IPS DF 4.7 (cell line): Measurements from ENCODE around the gene DIAPH1.

Experiments used
- DNase-seq: peaks from one replicate; pipeline ENCODE4 v3.0.0-alpha.2; 2013; ENCODE audit warnings: low spot score; ENCODE audit errors: extremely low read depth

Gene DIAPH1

DNA sequence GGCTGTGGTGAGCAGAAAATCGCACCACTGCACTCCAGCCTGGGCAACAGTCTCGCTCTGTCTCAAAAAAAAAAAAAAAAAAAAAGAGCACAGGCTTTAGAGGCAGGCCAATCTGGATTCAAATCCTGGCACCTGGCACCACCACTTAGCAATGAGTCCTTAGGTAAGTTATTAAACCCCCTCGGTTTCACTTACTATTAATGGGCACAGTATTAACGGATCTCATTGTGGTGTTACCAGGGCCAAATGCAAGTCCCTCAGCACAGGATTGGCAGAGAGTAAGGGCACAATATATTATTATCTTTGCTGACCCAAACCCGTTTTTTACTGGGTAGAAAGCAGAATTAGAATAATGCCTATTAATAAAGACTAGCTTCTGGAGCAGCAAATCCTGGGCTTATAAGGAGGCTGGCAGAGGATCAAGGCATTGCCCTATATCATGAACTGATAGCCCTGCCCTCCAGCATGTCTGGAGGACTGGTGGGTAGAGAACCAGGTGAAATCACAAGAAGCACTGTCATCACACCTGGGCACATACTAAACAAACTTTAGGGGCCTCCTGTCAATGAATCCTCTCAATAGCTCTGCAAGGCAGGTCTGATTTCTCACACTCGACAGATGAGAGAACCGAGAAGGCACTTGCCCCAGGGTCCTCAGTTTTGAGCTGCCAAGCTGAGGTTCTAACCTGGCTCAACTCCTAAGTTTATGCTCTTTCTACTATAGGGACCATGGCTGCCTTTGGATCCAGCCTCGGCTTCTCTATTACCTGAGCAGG lies 112.2 kb downstream of the DIAPH1 start:
- DNase-seq, result no peak

DNA sequence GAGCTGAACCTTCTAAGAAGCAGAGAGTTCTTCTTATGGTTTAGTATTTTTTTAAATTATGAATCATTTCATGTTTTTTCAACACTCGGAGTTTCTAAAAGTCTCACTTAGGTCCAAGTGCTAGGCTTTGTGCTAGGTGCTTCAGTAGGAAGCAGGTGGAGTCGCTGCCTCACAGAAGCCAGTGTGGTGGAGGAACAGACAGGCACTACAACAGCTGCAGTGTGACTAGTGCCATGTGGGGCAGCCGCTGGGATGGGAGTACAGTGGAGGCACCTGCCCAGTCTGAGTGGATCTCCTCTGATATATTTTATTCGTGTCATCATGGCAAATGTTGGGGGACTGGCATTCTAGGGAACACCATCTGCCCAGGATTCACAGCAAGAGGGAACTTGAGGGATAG lies 114.6 kb downstream of the DIAPH1 start:
- DNase-seq, result no peak

DNA sequence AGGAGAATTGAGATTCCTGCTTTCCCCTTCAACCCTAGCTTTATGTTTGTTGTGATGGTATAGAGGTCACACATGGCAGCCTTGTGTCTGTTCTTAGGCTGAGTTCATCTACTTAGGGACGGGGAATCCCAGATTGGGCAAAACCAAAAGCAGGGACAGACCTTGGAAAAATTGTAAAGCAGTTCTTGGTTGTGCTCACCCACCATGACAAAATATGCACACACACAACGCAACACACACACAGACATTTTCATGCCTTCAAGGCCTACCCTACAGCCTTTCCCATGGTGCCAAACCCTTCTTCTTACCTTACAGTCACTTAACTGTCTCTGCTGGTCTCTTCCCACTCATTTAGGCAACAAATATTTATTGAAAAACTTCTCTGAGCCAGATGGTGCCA lies 115.1 kb downstream of the DIAPH1 start:
- no peak for DNase-seq

DNA sequence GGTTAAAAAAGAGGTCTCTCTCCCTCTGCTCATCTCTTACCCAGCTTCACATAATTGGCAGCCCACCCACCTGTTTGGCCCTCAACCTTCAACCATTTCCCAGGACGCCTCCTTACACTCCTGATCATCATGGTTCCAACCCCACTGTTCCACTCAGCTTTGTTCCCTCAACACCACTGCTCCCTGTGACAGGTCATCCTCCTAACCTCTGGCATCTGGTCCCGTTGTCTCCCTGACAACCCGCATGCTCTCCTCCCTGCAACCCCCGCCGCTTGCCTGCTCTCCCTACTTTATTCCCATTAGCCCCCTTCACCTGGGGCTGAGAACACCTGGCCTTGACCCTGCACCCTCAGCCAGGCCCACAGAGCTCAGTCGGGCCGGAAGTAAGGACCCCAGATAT lies 117.0 kb downstream of the DIAPH1 start:
- no peak for DNase-seq

DNA sequence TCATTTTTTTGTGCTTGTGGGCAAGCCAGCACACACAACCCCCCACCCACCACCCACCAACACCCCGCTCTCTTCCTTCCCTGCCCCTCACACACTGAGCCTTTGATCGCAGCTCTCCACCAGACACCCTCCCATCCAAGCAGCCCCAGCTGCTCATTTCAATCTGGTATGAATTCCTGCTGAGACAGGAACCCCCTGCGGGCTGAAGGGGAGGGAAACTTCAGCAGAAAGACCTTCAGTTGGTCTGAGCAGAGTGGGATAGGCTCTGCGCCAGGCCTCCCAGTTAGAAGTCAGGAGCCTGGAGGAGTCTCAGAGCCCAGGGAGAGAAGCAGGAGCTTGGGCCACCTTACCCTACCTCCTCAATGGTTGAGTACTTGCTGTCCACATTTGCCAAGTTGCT lies 122.8 kb downstream of the DIAPH1 start:
- DNase-seq, result no peak

DNA sequence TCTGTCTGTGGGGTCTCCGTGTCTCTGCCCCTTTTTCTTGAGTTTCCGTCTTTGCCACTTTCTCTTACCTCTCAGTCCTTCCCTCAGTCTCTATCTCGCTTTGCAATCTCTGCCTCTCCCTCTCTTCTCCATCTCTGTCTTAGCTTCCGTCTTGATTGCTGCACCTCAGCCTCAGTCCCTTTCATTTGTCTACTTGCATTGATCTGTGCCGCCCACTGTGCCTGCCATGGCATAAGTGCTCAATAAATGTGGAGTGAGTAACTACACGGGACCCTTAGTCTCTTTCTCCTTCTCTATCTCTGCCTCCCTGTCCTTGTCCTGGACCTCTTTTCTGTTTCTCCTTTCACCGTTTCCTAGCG lies 123.4 kb downstream of the DIAPH1 start:
- no peak for DNase-seq

DNA sequence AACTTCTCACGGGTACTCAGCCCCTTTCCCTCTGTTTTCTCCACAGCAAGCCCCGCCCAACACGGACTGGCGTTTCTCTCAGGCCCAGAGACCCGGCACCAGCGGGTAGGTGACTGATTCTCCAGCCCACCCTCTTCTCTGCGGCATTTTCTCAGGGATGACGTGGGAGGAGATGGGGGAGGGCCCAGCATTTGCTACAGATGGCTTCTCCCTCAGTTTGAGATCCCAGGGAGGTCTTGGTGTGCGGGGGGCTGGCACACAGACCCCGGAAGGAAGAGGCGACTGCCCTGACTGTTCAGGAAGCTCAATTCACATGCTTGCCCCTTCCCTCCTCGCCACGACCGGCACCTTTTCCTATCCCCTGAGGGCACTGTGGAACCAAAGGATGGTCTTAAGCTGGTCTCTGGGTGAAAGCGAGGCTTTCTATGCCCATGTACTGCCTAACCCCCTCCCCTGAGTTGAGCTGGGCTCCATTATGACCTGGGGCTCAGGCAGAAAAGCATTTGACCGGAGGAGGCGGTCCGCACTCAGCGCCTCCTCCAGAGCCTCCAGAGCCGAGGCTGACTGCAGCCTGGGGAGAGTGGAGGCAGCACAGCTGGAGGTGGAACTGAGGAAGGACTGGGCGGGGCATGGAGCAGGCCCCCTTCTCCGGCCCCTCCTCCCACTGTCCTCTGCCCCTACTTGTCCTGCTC lies 123.9 kb downstream of the DIAPH1 start:
- DNase-seq, result no peak

DNA sequence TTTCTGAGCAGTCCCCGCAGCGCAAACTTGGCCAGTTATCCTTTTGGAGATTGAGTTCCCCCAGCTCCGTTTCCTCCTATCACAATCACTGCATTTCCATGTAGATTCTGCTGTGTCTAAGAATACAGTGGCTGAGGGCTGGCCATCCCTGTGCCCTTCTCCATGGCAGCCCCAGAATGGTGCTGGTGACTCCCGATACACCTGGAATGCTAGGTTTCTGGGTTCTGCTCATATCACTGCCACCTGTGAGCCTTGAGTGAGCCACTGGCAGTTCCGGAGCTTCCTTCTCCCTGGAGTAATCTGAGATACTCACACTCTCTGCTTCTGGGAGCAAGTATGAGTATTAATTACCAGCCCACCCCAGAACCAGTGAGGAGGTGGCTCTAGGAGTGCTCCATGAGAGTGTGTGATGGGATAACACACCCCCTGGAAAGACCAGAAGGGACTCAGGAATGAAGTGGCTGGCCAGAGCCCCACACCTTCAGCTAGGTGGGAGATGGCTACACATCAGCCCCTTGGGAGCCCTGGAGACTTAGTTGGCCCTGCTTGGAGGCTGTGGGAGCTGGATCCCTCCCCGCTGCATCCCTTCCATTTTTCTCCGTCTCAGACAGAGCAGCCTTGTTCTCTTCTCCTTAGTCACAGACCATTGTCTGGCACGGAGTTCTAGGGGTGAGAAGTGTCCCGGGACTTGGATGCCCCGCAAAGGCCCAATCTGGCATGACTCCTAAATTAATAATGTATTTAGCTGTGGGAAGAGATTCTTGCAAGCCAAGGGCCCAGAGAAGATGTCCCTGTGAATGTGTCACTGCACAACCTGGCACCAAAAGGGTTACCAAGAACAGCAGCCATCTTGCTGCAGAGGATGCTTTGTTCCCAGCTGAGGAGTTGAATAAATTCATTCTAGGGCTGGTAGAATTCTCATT lies 125.0 kb downstream of the DIAPH1 start:
- no peak for DNase-seq

DNA sequence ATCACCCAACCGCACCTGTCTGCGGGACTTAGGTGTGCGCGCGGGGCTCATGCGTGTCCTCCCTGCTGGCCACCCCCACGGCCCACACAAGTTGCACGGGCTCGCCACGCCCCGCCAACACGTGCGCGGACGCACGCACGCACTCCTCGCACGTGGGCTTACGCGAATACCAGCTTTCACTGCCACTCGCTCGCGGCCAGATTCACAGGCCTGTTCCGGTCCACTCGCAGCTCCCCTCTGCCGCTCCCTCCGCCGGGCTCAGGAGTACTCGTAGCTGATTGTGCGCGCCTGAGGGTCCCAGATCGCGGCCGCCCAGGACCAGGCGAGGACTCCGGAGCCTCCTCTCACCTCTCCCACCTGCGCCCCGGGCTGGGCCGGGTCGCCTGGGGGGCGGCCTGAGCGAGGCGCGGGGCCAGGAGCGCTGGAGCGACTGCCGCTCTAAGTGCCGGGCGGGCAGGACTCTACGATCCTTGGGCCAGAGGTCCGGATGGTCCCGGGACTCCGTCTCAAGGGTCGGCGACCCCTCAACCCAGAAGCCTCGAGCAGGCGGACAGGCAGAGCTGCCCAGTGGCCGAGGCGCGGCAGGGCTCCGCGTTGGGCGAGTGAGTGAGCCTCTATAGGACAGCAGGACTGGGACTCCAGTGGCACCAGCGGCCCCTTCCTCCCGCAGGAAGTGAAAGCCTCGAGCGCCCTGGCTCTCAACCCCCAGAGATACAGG lies 126.5 kb downstream of the DIAPH1 start:
- no peak for DNase-seq

DNA sequence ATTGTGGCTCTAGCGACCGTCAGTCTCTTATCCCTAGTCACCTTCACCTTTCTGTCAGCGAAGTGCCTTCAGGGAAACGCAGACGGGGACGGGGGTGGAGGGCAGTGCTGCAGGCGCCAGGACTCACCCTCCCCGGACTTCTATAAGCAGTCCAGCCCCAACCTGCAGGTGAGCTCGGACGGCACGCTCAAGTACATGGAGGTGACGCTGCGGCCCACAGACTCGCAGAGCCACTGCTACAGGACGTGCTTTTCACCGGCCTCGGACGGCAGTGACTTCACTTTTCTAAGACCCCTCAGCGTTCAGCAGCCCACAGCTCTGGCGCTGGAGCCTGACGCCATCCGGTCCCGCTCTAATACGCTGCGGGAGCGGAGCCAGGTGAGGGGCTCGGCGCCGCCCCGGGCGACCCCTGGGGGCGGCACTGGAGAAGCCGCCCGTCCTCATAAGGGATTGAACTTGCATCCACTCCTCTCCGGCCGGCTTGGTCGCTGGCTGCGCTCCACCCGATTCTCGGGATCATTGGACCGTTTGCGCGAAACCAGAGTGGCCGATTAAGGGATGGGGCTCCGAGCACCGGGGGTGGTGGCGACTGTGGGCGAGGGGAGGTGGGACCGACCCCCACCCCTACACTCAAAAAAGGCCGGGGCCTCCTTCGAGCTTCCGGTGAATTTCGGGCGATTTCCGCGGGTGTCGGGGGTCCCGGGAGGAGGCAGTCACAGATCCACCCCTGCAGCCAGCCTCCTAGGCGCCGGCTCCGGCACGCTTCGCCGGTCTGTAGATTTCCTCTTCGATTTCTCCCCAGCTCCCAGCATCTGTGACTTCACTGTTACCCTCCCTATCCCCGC lies 127.3 kb downstream of the DIAPH1 start:
- DNase-seq, result no peak

DNA sequence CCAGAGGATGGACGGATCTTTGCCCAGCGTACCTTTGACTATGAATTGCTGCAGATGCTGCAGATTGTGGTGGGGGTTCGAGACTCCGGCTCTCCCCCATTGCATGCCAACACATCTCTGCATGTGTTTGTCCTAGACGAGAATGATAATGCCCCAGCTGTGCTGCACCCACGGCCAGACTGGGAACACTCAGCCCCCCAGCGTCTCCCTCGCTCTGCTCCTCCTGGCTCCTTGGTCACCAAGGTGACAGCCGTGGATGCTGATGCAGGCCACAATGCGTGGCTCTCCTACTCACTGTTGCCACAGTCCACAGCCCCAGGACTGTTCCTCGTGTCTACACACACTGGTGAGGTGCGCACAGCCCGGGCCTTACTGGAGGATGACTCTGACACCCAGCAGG lies 128.0 kb downstream of the DIAPH1 start:
- DNase-seq, result no peak

DNA sequence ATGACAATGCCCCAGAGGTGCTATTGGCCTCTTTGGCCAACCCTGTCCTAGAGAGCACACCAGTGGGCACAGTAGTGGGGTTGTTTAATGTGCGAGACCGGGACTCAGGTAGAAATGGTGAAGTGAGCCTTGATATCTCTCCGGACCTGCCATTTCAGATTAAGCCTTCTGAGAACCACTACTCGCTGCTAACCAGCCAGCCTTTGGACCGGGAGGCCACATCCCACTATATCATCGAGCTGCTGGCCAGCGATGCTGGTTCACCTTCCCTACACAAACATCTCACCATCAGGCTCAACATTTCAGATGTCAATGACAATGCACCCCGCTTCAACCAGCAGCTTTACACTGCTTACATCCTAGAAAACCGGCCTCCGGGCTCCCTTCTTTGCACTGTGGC lies 128.5 kb downstream of the DIAPH1 start:
- no peak for DNase-seq

DNA sequence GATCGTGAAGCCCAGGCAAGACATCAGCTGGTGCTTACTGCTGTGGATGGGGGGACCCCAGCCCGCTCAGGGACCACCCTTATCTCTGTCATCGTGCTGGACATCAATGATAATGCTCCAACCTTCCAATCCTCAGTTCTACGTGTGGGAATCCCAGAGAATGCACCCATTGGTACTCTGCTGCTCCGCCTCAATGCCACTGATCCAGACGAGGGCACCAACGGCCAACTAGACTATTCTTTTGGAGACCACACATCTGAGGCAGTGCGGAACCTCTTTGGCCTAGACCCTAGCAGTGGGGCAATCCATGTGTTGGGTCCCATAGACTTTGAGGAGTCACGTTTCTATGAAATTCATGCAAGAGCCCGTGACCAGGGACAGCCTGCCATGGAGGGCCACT lies 129.0 kb downstream of the DIAPH1 start:
- DNase-seq, result no peak

DNA sequence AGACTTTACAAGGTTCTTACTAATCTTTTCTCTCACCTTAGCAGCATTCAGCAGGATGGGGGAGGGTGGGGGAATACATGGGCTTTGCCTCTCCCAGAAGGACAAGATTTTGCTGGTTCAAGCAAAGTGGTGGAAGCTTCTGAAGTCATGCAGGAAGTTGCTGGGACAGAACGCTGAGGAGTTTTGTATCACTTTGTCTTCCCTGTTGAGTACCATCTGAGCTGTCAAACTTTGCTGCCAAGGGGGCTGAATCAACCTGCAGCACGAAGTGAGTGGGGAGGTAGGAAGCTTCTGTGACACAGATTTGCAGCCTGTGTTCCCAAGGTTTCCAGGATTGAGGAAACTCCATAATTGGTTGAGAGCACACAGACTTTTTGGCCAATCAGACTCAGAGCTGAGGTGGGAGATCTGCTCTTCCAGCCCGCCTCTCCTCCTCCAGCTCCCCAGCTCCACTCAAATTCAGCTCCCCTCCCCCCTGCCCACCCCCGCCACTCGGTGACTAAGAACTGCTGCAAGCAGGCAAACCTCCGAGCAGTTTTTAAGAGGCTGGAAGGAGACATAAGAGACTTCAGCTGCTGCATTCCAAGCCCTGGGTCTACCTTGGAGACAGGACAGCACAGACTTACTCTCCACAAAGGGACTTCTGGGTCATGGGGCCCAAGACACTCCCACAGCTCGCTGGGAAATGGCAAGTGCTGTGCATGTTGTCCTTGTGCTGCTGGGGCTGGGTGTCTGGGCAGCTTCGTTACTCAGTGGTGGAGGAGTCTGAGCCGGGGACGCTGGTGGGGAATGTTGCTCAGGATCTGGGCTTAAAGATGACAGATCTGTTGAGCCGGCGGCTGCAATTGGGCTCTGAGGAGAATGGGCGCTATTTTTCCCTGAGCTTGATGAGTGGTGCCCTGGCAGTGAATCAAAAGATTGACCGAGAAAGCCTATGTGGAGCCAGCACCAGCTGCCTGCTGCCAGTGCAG lies 129.9 kb downstream of the DIAPH1 start, which contains the start of gene PCDHGC5:
Gene PCDHGC5 (plus strand): TSS at position 491 of the 971 bp plus-strand sequence. CDS start 160 bp downstream, at position 651.
- no peak for DNase-seq

DNA sequence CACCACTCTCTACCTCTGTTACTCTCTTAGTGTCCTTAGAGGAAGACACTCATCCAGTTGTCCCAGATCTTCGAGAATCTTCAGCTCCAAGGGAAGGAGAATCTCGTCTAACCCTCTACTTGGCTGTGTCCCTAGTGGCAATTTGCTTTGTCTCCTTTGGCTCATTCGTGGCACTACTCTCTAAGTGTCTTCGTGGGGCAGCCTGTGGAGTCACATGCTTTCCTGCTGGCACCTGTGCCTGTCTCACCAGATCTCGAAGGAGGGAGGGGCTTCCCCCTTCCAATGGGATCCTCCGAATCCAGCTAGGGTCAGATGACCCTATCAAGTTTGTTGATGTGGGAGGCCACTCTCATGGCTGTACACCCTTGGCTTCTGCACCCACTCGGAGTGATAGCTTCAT lies 131.7 kb downstream of the DIAPH1 start:
- DNase-seq, result no peak

DNA sequence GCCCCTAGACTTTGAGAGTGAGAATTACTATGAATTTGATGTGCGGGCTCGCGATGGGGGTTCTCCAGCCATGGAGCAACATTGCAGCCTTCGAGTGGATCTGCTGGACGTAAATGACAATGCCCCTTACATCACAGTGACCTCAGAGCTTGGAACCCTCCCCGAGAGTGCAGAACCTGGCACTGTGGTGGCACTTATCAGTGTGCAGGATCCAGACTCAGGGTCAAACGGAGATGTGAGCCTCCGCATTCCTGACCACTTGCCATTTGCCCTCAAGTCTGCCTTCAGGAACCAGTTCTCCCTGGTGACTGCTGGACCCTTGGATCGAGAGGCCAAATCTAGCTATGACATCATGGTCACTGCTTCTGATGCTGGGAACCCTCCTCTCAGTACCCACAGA lies 132.7 kb downstream of the DIAPH1 start:
- no peak for DNase-seq

DNA sequence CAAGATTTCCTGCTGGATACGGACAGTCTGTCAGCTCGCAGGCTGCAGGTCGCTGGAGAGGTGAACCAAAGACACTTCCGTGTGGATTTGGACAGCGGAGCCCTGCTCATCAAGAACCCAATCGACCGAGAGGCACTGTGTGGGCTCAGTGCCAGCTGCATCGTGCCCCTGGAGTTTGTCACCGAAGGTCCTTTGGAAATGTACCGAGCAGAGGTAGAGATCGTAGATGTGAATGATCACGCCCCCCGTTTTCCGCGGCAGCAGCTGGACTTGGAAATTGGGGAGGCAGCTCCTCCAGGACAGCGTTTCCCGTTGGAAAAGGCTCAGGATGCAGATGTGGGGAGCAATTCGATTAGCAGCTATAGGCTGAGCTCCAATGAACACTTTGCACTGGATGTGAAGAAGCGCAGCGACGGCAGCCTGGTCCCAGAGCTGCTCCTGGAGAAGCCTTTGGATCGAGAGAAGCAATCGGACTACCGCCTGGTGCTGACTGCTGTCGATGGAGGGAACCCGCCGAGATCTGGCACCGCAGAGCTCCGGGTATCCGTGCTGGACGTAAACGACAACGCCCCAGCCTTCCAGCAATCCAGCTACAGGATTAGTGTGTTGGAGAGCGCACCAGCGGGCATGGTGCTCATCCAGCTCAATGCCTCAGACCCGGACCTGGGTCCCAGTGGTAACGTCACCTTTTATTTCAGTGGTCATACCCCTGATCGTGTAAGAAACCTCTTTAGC lies 133.3 kb downstream of the DIAPH1 start:
- DNase-seq, result no peak

DNA sequence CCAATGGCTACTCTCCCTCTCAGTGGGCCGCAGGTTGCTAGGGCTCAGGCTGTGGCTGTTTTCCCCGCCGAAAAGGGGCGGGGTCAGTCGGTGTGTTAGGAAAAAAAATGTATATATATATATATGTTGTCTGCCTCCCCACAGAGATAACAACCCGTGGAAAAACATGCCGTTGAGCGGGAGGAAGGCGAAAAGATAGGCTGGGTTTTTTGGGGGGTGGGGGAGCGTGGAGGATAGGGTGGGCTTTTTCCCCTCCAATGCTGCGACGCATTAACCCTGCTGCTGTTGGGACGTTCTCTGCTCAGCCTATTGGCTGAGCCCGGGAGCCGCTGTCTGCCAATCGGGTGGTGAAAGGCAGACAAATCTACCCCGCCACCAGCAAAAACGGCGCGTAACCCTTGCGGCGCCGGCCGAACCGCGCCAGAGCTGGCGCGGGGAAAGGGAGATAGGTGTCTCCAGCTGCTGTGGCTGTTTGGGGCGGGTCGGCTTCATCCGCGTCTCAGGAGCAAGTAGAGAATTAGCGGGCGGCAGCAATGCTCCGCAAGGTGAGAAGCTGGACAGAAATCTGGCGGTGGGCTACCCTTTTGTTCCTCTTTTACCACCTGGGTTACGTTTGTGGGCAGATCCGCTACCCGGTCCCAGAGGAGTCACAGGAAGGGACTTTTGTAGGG lies 134.0 kb downstream of the DIAPH1 start, which contains the start of gene PCDHGC4:
Gene PCDHGC4 (plus strand): TSS at position 390 of the 671 bp plus-strand sequence. CDS start 144 bp downstream, at position 534.
- no peak for DNase-seq
